IMR-90 (cell line): ENCODE measurements around the gene LSMEM2. TPM values are rescaled to one million over a fixed set of nuclear protein-coding genes. Genes with fewer than 3 reads are reported as not detected.
A peak's percentile ranks its signal among the peaks of the same experiment; 100 is the strongest.

Source experiments
- ATAC-seq: fragments of 200-7000 bp; cut with Tn5 transposase; 2 replicates; pipeline ENCODE4 v1.9.1; 2020; ENCODE audit warnings: low read depth, mild to moderate bottlenecking, moderate library complexity
- BruUV-seq: library from RNA; stranded (reverse); fragments of 400-500 nt; replicated peaks from 2 replicates; lab custom pipeline; 2021; lab: Mats Ljungman, UMichigan
- CTCF ChIA-PET: fragments of 300-600 bp; formaldehyde crosslinking; extraction: SDS; loops from one replicate; lab custom pipeline; 2021; ENCODE audit warnings: antibody characterized with exemption; lab: Yijun Ruan, JAX
- POLR2A ChIA-PET: fragments of 300-600 bp; sonication (Branson Sonifier 250); formaldehyde crosslinking; loops from one replicate; lab custom pipeline; 2022; ENCODE audit warnings: antibody characterized with exemption; ENCODE audit not compliant: unreplicated experiment; lab: Charles Lee
- DNase-seq: peaks from one replicate; pipeline ENCODE4 v3.0.0; 2013
- H2AFZ ChIP-seq: replicated peaks from 2 replicates; pipeline ENCODE3; 2013; ENCODE audit warnings: low read length, mild to moderate bottlenecking; ENCODE audit not compliant: poor library complexity
- H2AK5ac ChIP-seq: 2 replicates; pipeline ENCODE4 v1.6.1; 2013; ENCODE audit warnings: low read depth, low read length, inconsistent platforms
- H2AK9ac ChIP-seq: replicated peaks from 2 replicates; pipeline ENCODE3; 2013; ENCODE audit warnings: mild to moderate bottlenecking, low read depth, low read length, moderate library complexity; ENCODE audit not compliant: poor library complexity
- H2BK120ac ChIP-seq: 2 replicates; pipeline ENCODE4 v1.6.1; 2013; ENCODE audit warnings: low read depth, low read length, inconsistent platforms
- H2BK15ac ChIP-seq: 3 replicates; pipeline ENCODE4 v1.6.1; 2013; ENCODE audit warnings: low read depth, low read length, inconsistent platforms
- H2BK20ac ChIP-seq: 2 replicates; pipeline ENCODE4 v1.6.1; 2013; ENCODE audit warnings: low read depth, mild to moderate bottlenecking, inconsistent platforms, low read length, moderate library complexity
- H2BK5ac ChIP-seq: 2 replicates; pipeline ENCODE4 v1.6.1; 2013; ENCODE audit warnings: mild to moderate bottlenecking, low read depth, low read length, inconsistent platforms; ENCODE audit not compliant: poor library complexity, severe bottlenecking
- H3K14ac ChIP-seq: replicated peaks from 2 replicates; pipeline ENCODE4 v1.6.1; 2013; ENCODE audit warnings: low read depth, low read length, inconsistent platforms
- H3K18ac ChIP-seq: 2 replicates; pipeline ENCODE4 v1.6.1; 2013; ENCODE audit warnings: low read depth, low read length, control low read depth
- H3K23ac ChIP-seq: 2 replicates; pipeline ENCODE4 v1.6.1; 2013; ENCODE audit warnings: low read depth, low read length, inconsistent platforms
- H3K27ac ChIP-seq: 2 replicates; pipeline ENCODE4 v1.5.1; 2013; ENCODE audit warnings: mild to moderate bottlenecking, control low read depth, low read length; ENCODE audit not compliant: insufficient read depth
- H3K27me3 ChIP-seq: 2 replicates; pipeline ENCODE4 v1.6.1; 2013; ENCODE audit warnings: low read length; ENCODE audit not compliant: control insufficient read depth, insufficient read depth
- H3K36me3 ChIP-seq: 2 replicates; pipeline ENCODE4 v1.6.1; 2013; ENCODE audit warnings: low read length, mixed read lengths; ENCODE audit not compliant: control insufficient read depth, insufficient read depth
- H3K4ac ChIP-seq: 2 replicates; pipeline ENCODE4 v1.6.1; 2013; ENCODE audit warnings: low read depth, low read length, inconsistent platforms
- H3K4me1 ChIP-seq: 2 replicates; pipeline ENCODE4 v1.6.1; 2013; ENCODE audit warnings: low read length, mixed read lengths; ENCODE audit not compliant: control insufficient read depth, insufficient read depth
- H3K4me2 ChIP-seq: 2 replicates; pipeline ENCODE4 v1.6.1; 2013; ENCODE audit warnings: low read depth, mild to moderate bottlenecking, control low read depth, low read length, moderate library complexity
- H3K4me3 ChIP-seq: 2 replicates; pipeline ENCODE4 v1.5.1; 2013; ENCODE audit warnings: low read depth, mild to moderate bottlenecking, control low read depth, low read length, moderate library complexity; ENCODE audit not compliant: insufficient read depth
- H3K56ac ChIP-seq: 2 replicates; pipeline ENCODE4 v1.6.1; 2013; ENCODE audit warnings: low read length, inconsistent platforms; ENCODE audit not compliant: insufficient read depth; ENCODE audit errors: extremely low read depth
- H3K79me1 ChIP-seq, 2 experiments: 2 replicates each; pipeline ENCODE4 v1.6.1; 2013; ENCODE audit warnings: low read length in 2 of 2, inconsistent platforms in 1 of 2, low read depth in 1 of 2
- H3K9ac ChIP-seq: 2 replicates; pipeline ENCODE4 v1.6.1; 2013; ENCODE audit warnings: low read depth, low read length, control low read depth
- H3K9me1 ChIP-seq: 2 replicates; pipeline ENCODE4 v1.6.1; 2013; ENCODE audit warnings: low read length, inconsistent platforms; ENCODE audit not compliant: insufficient read depth
- H3K9me3 ChIP-seq: 2 replicates; pipeline ENCODE4 v1.6.1; 2013; ENCODE audit warnings: low read length; ENCODE audit not compliant: control insufficient read depth, insufficient read depth
- H4K20me1 ChIP-seq: 2 replicates; pipeline ENCODE4 v1.6.1; 2013; ENCODE audit warnings: low read length, inconsistent platforms; ENCODE audit not compliant: insufficient read depth
- H4K5ac ChIP-seq: 2 replicates; pipeline ENCODE4 v1.6.1; 2013; ENCODE audit warnings: mild to moderate bottlenecking, low read depth, low read length, control low read depth
- H4K8ac ChIP-seq, 2 experiments: 2 replicates each; pipeline ENCODE4 v1.6.1; 2013; ENCODE audit warnings: low read depth in 2 of 2, low read length in 2 of 2, control low read depth in 1 of 2, inconsistent platforms in 1 of 2
- H4K91ac ChIP-seq: 2 replicates; pipeline ENCODE4 v1.6.1; 2013; ENCODE audit warnings: low read depth, low read length, inconsistent platforms; ENCODE audit not compliant: insufficient read depth
- BHLHE40 ChIP-seq: fragments of 150-350 bp; IDR thresholded peaks from 2 replicates; pipeline ENCODE4 v1.6.1; 2016; ENCODE audit warnings: mild to moderate bottlenecking, low read depth, low read length
- CEBPB ChIP-seq: IDR thresholded peaks from 2 replicates; pipeline ENCODE4 v1.6.1; 2012; ENCODE audit warnings: low read depth, low read length, improper control_type of control experiment
- CHD1 ChIP-seq: IDR thresholded peaks from 2 replicates; pipeline ENCODE4 v1.6.1; 2012; ENCODE audit warnings: low read depth, low read length, improper control_type of control experiment
- FOS ChIP-seq: fragments of 150-350 bp; IDR thresholded peaks from 2 replicates; pipeline ENCODE4 v1.6.1; 2016; ENCODE audit warnings: low read depth, low read length
- MAFK ChIP-seq: IDR thresholded peaks from 2 replicates; pipeline ENCODE4 v1.6.1; 2012; ENCODE audit warnings: low read depth, low read length, improper control_type of control experiment
- MAZ ChIP-seq: IDR thresholded peaks from 2 replicates; pipeline ENCODE4 v1.6.1; 2012; ENCODE audit warnings: low read depth, mild to moderate bottlenecking, low read length, improper control_type of control experiment, moderate library complexity, borderline replicate concordance
- MXI1 ChIP-seq: IDR thresholded peaks from 2 replicates; pipeline ENCODE4 v1.6.1; 2012; ENCODE audit warnings: low read depth, mild to moderate bottlenecking, low read length, moderate library complexity, borderline replicate concordance
- RAD21 ChIP-seq: IDR thresholded peaks from 2 replicates; pipeline ENCODE4 v1.6.1; 2012; ENCODE audit warnings: low read length, improper control_type of control experiment
- RCOR1 ChIP-seq: IDR thresholded peaks from 2 replicates; pipeline ENCODE4 v1.6.1; 2012; ENCODE audit warnings: mild to moderate bottlenecking, low read length, improper control_type of control experiment; ENCODE audit not compliant: insufficient replicate concordance
- RFX5 ChIP-seq: IDR thresholded peaks from 2 replicates; pipeline ENCODE4 v1.8.0; 2012; ENCODE audit warnings: low read depth, mild to moderate bottlenecking, low read length, moderate library complexity
- SMC3 ChIP-seq: fragments of 150-350 bp; IDR thresholded peaks from 2 replicates; pipeline ENCODE4 v1.6.1; 2016; ENCODE audit warnings: low read depth, mild to moderate bottlenecking, antibody characterized with exemption, low read length, moderate library complexity
- USF2 ChIP-seq: fragments of 150-350 bp; IDR thresholded peaks from 2 replicates; pipeline ENCODE4 v1.6.1; 2017; ENCODE audit warnings: mild to moderate bottlenecking, antibody characterized with exemption, low read length, low read depth
- WGBS, 2 experiments: methylation state at CpG; one replicate each; pipeline versions ENCODE4 v1.1.5 to v1.1.7; 2013; ENCODE audit warnings: missing lambda C conversion rate in 2 of 2; ENCODE audit not compliant: insufficient read length in 1 of 2; ENCODE audit errors: extremely low coverage in 2 of 2; 5-methylcytosine and 5-hydroxymethylcytosine counted together
- dilution Hi-C: fragments of 300-500 bp; cut with HindIII; formaldehyde crosslinking; loops from one replicate; pipeline ENCODE4 v1.14.3; 2018; ENCODE audit warnings: low sequenced_read_pairs; ENCODE audit not compliant: unreplicated experiment
- in situ Hi-C: fragments of 300-500 bp; cut with MboI; formaldehyde crosslinking; loops from 3 replicates; pipeline ENCODE4 v1.14.3; 2019; ENCODE audit warnings: low sequenced_read_pairs, inconsistent platforms, mixed read lengths
- intact Hi-C: fragments of 100-400 bp; cut with micrococcal nuclease; formaldehyde crosslinking; loops from 2 replicates; pipeline ENCODE4 v1.10.0; 2022
- polyA plus RNA-seq, 3 experiments: library from polyadenylated mRNA; depleted of rRNA; stranded (reverse); fragments of >200 nt; gene quantifications; 2 replicates each; pipeline ENCODE4 v1.2.3, GENCODE V29; 2012; ENCODE audit warnings: low replicate concordance in 1 of 3
- total RNA-seq: library from RNA; depleted of rRNA; stranded (reverse); fragments of >200 nt; gene quantifications from 2 replicates; pipeline ENCODE4 v1.2.3, GENCODE V29; 2012
- TF ChIP-seq, protein P1 (sequence below): conservative IDR thresholded peaks from 2 replicates; pipeline ENCODE4 v1.5.1; 2012; ENCODE audit warnings: mild to moderate bottlenecking, low read depth, low read length, improper control_type of control experiment

Gene LSMEM2
- total and polyA plus RNA-seq, 2 of the 4 experiments (the other 2 are of a cell fraction) = under 0.01 TPM; not detected in 1

GRCh38 chr3:50292159-50293078 lies 13.5 kb downstream of the LSMEM2 start, which contains the start of gene IFRD2:
TSS of gene IFRD2 (minus strand) at chr3:50292429. CDS start at chr3:50292274, 155 bp downstream.
- Histone ChIP-seq H3K4me3 (peak within 1 kb of the TSS; percentile 68), H3K79me1 (peaks cover 14 to 31% of the 10 kb centered on the region in 2 experiments), H3K18ac (0 out of 2 replicates have a peak within 1 kb of the TSS, but pooled peaks have one; percentile 8), H3K27me3 (no peaks in the 10 kb centered on the region), H4K91ac (peak within 1 kb of the TSS; percentile 90), H3K23ac (peak within 1 kb of the TSS; percentile 88; the same call in 1 of the 2 replicates), H3K4me2 (peak within 1 kb of the TSS; percentile 97), H3K4me1 (peaks cover 8% of the 10 kb centered on the region), H3K56ac (peak within 1 kb of the TSS; percentile 82), H3K4ac (peak within 1 kb of the TSS; percentile 93), H3K9me1 (no peaks in the 10 kb centered on the region; the same call in 1 of the 2 replicates), H2BK120ac (peak within 1 kb of the TSS; percentile 28; the same call in 1 of the 2 replicates), H3K36me3 (peaks cover 25% of the 10 kb centered on the region), H4K20me1 (no peaks in the 10 kb centered on the region), H3K9ac (peak within 1 kb of the TSS; percentile 83), H2BK15ac (0 out of 3 replicates have a peak within 1 kb of the TSS, but pooled peaks have one; percentile 43), H2BK20ac (no peak within 1 kb of the TSS), H2AK5ac (peak within 1 kb of the TSS; percentile 99), H3K14ac (peak within 1 kb of the TSS; percentile 86), H4K8ac (peak within 1 kb of the TSS; percentile 86 to 99), H4K5ac (peak within 1 kb of the TSS; percentile 90), H3K9me3 (no peaks in the 10 kb centered on the region), H3K27ac (peak within 1 kb of the TSS; percentile 49), H2BK5ac (peak within 1 kb of the TSS; percentile 55), H2AFZ (peak within 1 kb of the TSS; percentile 96), H2AK9ac (peak within 1 kb of the TSS; percentile 100)
- peak; percentile 98 for ATAC-seq
- in situ Hi-C loops = no loop called here
- DNase-seq = peak; percentile 97
- CTCF ChIA-PET = interaction anchor here (0.6 kb wide), 1 partner anchor 1248 kb away, joined by 3 read pairs; no protein-coding TSS in a partner anchor
- WGBS, 2 experiments = 2% methylated on average over 33 of the region's 67 CpGs; no CpG with 5 or more reads in 1 of the 2 experiments
- no TSS peak for BruUV-seq
- dilution Hi-C loops = no loop called here
- intact Hi-C loops = no loop called here
- POLR2A ChIA-PET = interaction anchor here (1.1 kb wide), 1 partner anchor 45 kb away, joined by 3 read pairs; no protein-coding TSS in a partner anchor
- no peak for TF ChIP-seq RFX5
- TF ChIP-seq RCOR1 = no peak
- no peak for TF ChIP-seq SMC3
- no peak for TF ChIP-seq CEBPB
- no peak for TF ChIP-seq RAD21
- peak; percentile 41; the same call in 1 of the 2 replicates for TF ChIP-seq USF2
- no peak for TF ChIP-seq CHD1
- peak; percentile 87 for TF ChIP-seq MAZ
- no peak for TF ChIP-seq MAFK
- TF ChIP-seq, protein P1, sequence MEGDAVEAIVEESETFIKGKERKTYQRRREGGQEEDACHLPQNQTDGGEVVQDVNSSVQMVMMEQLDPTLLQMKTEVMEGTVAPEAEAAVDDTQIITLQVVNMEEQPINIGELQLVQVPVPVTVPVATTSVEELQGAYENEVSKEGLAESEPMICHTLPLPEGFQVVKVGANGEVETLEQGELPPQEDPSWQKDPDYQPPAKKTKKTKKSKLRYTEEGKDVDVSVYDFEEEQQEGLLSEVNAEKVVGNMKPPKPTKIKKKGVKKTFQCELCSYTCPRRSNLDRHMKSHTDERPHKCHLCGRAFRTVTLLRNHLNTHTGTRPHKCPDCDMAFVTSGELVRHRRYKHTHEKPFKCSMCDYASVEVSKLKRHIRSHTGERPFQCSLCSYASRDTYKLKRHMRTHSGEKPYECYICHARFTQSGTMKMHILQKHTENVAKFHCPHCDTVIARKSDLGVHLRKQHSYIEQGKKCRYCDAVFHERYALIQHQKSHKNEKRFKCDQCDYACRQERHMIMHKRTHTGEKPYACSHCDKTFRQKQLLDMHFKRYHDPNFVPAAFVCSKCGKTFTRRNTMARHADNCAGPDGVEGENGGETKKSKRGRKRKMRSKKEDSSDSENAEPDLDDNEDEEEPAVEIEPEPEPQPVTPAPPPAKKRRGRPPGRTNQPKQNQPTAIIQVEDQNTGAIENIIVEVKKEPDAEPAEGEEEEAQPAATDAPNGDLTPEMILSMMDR = no peak
- TF ChIP-seq MXI1 = peak; percentile 88
- TF ChIP-seq BHLHE40 = peak; percentile 45; the same call in 1 of the 2 replicates
- TF ChIP-seq FOS = 0 out of 2 replicates have a peak, but pooled peaks have one; percentile 5
